SK-N-SH (cell line): ENCODE results near the gene ANKH.

Source experiments
- CHD2 ChIP-seq: fragments of 150-350 bp; IDR thresholded peaks from 2 replicates; pipeline ENCODE4 v1.6.1; 2018; ENCODE audit warnings: low read length; ENCODE audit not compliant: partially characterized antibody
- CTCF ChIP-seq: fragments of 200-600 bp; sonication (generic); IDR thresholded peaks from 2 replicates; pipeline ENCODE4 v1.6.1; 2017; ENCODE audit warnings: antibody characterized with exemption, mild to moderate bottlenecking, moderate library complexity
- GABPA ChIP-seq: IDR thresholded peaks from 2 replicates; pipeline ENCODE4 v1.4.0; 2012; ENCODE audit warnings: low read depth, mild to moderate bottlenecking
- POLR2AphosphoS5 ChIP-seq: IDR thresholded peaks from 2 replicates; pipeline ENCODE4 v1.6.1; 2012; ENCODE audit warnings: low read depth, low read length
- ZBTB33 ChIP-seq: IDR thresholded peaks from 2 replicates; pipeline ENCODE4 v1.4.0; 2012; ENCODE audit warnings: low read depth, borderline replicate concordance

- TF ChIP-seq CTCF = no peak
- no peak for TF ChIP-seq ZBTB33
- no peak for TF ChIP-seq CHD2
- TF ChIP-seq POLR2AphosphoS5 = no peak
- TF ChIP-seq GABPA = no peak
These were observed 59.4 kb downstream of the ANKH start for GRCh38 chr5:14812166-14812565.
